Upper lobe of left lung (tissue), 4 donors: ENCODE measurements around the gene PGS1.

Experiments used
- CTCF ChIP-seq, 6 experiments: fragments of 450-650 bp in 4 of 6; fragments of 200-600 bp in 2 of 6; sonication (generic) in 2 of 6; IDR thresholded peaks; one replicate each; pipeline ENCODE4 v1.5.1; 2016 to 2019; ENCODE audit warnings: antibody characterized with exemption in 6 of 6
- EP300 ChIP-seq, 4 donors: sonication (generic); formaldehyde crosslinking; IDR thresholded peaks; one replicate each; pipeline ENCODE4 v1.5.1; 2017; ENCODE audit warnings: antibody characterized with exemption in 4 of 4, control low read depth in 2 of 4
- POLR2AphosphoS5 ChIP-seq, 2 donors: sonication (generic); formaldehyde crosslinking; IDR thresholded peaks; one replicate each; pipeline ENCODE4 v1.5.1; 2017; ENCODE audit warnings: antibody characterized with exemption in 2 of 2

- TF ChIP-seq CTCF (IDR thresholded peaks at IDR 0.05): no peak
- peak in 1 of 2 donors; percentile 15 for TF ChIP-seq POLR2AphosphoS5 (IDR thresholded peaks at IDR 0.05)
- no peak for TF ChIP-seq EP300 (IDR thresholded peaks at IDR 0.05)
These were observed 23.3 kb upstream of the PGS1 start for GRCh38 chr17:78355045-78355641.
